HEK293 (cell line): ENCODE measurements around the gene PTX4.

ENCODE experiments used
- CTCF ChIA-PET: fragments of 350-600 bp; formaldehyde crosslinking; extraction: SDS; loops from one replicate; lab custom pipeline; 2021; ENCODE audit warnings: antibody characterized with exemption; lab: Yijun Ruan, JAX
- POLR2A ChIA-PET: fragments of 300-600 bp; formaldehyde crosslinking; extraction: SDS; loops from one replicate; lab custom pipeline; 2020; ENCODE audit warnings: antibody characterized with exemption, inconsistent platforms; lab: Yijun Ruan, JAX
- H3K27ac ChIP-seq: fragments of 200-500 bp; sonication (Bioruptor generic); 2 replicates; pipeline ENCODE4 v1.5.1; 2014; ENCODE audit warnings: low read depth, low read length, control low read depth, inconsistent platforms; ENCODE audit errors: extremely low read depth
- H3K36me3 ChIP-seq, 2 experiments: fragments of 200-500 bp in 1 of 2; sonication (Bioruptor generic) in 1 of 2; 1 replicate in 1 of 2; 2 replicates in 1 of 2; pipeline ENCODE4 v1.5.1; 2014 to 2017; ENCODE audit warnings: inconsistent platforms in 2 of 2, low read length in 2 of 2; ENCODE audit not compliant: control insufficient read depth in 2 of 2, insufficient read depth in 1 of 2
- H3K4me1 ChIP-seq: fragments of 200-500 bp; sonication (Bioruptor generic); 2 replicates; pipeline ENCODE4 v1.5.1; 2014; ENCODE audit warnings: mild to moderate bottlenecking, low read length, inconsistent platforms; ENCODE audit not compliant: control insufficient read depth, insufficient read depth
- H3K4me3 ChIP-seq: 2 replicates; pipeline ENCODE4 v1.5.1; 2011; ENCODE audit warnings: low read depth, mild to moderate bottlenecking, control low read depth, low read length, moderate library complexity
- H3K9me3 ChIP-seq: fragments of 200-500 bp; sonication (Bioruptor generic); 2 replicates; pipeline ENCODE4 v1.5.1; 2014; ENCODE audit warnings: low read depth, low read length, inconsistent platforms; ENCODE audit not compliant: control insufficient read depth, insufficient read depth
- PRDM1 ChIP-seq: fragments of 450-650 bp; formaldehyde crosslinking; IDR thresholded peaks from 2 replicates; pipeline ENCODE4; 2016; ENCODE audit warnings: missing biosample characterization, missing genetic modification characterization
- SCRT2 ChIP-seq: fragments of 450-650 bp; formaldehyde crosslinking; IDR thresholded peaks from 2 replicates; pipeline ENCODE4 v1.5.1; 2016; ENCODE audit warnings: missing biosample characterization, missing genetic modification characterization
- ZNF157 ChIP-seq: fragments of 450-650 bp; formaldehyde crosslinking; IDR thresholded peaks from 2 replicates; pipeline ENCODE4 v1.5.1; 2016; ENCODE audit warnings: missing biosample characterization, missing genetic modification characterization
- ZNF175 ChIP-seq: fragments of 450-650 bp; formaldehyde crosslinking; IDR thresholded peaks from 2 replicates; pipeline ENCODE4 v1.5.1; 2016; ENCODE audit warnings: missing biosample characterization, missing genetic modification characterization
- ZNF2 ChIP-seq: fragments of 450-650 bp; formaldehyde crosslinking; IDR thresholded peaks from 2 replicates; pipeline ENCODE4 v1.5.1; 2016; ENCODE audit warnings: missing biosample characterization, missing genetic modification characterization
- ZNF324 ChIP-seq: fragments of 450-650 bp; formaldehyde crosslinking; IDR thresholded peaks from 2 replicates; pipeline ENCODE4 v1.5.1; 2016; ENCODE audit warnings: missing biosample characterization, missing genetic modification characterization
- ZNF354C ChIP-seq: fragments of 450-650 bp; formaldehyde crosslinking; IDR thresholded peaks from 2 replicates; pipeline ENCODE4 v1.5.1; 2016; ENCODE audit warnings: missing biosample characterization, missing genetic modification characterization, low read depth, borderline replicate concordance
- ZNF768 ChIP-seq: fragments of 450-650 bp; formaldehyde crosslinking; IDR thresholded peaks from 2 replicates; pipeline ENCODE4 v1.5.1; 2018; ENCODE audit warnings: missing biosample characterization, mild to moderate bottlenecking, missing genetic modification characterization
- ZSCAN30 ChIP-seq: fragments of 450-650 bp; IDR thresholded peaks from 2 replicates; pipeline ENCODE4 v1.5.1; 2018; ENCODE audit warnings: missing biosample characterization, mild to moderate bottlenecking, missing genetic modification characterization, moderate library complexity
- TF ChIP-seq, protein P1 (sequence below): sonication (generic); formaldehyde crosslinking; IDR thresholded peaks from 2 replicates; pipeline ENCODE4 v1.8.1; 2022; ENCODE audit warnings: mild to moderate bottlenecking, moderate library complexity, missing genetic modification reagents
- TF ChIP-seq, protein P2 (sequence below): fragments of 450-650 bp; formaldehyde crosslinking; IDR thresholded peaks from 2 replicates; pipeline ENCODE4 v1.5.1; 2017; ENCODE audit warnings: missing biosample characterization, mild to moderate bottlenecking, missing genetic modification characterization, moderate library complexity
- TF ChIP-seq, protein P3 (sequence below): fragments of 450-650 bp; formaldehyde crosslinking; IDR thresholded peaks from 2 replicates; pipeline ENCODE4 v1.5.1; 2016; ENCODE audit warnings: missing biosample characterization, missing genetic modification characterization

PTX4 gene

DNA sequence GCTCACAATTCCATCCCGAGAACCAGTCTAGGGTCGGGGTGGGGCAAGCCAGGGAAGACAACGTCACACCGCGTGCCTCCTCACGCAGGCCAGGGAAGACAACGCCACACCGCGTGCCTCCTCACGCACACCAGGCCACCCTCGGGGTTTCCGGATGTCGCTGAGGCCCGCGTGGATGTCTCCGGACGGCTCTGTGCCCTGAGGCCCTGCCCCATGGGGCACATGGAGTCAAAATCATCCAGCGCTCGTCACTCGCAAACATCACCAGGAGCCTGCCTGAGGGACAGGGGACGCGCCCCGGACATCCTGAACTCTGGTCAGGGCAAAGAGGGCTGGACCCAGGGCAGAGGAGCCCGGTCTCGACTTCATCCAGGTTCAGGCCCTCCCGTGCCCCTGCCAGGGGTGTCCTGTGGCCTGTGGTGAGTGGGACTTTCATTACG is 48.4 kb upstream of the PTX4 start:
- Histone ChIP-seq H3K27ac (no peak overlapping the region), H3K4me3 (no peak overlapping the region), H3K4me1 (no peaks in the 10 kb centered on the region), H3K36me3 (no peaks in the 10 kb centered on the region), H3K9me3 (no peaks in the 10 kb centered on the region)
- POLR2A ChIA-PET: no interaction called here
- CTCF ChIA-PET: interaction anchor here (0.6 kb wide), 1 partner anchor 29 kb away, joined by 3 read pairs; no protein-coding TSS in a partner anchor
- TF ChIP-seq ZNF354C (tag by site-specific recombination): no peak

DNA sequence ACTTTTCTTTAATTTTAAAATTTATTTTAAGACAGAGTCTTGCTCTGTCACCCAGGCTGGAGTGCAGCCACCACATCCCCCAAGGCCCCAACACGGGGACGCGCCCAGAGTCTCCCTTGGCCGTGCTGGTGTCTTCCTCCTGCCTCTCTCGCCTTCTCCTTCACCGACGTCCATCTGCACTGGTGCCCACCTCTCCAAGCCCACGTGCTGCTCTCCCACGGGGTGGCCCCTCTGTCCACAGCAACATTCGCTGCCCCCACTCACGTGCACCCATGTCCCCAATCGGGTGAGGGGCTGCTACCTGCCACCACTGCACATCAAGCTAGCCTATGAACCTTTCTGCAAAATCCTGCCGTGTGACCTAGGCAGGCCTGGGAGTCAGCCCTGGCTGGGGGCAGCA is 47.9 kb upstream of the PTX4 start:
- H3K27ac ChIP-seq: no peak overlapping the region
- H3K36me3 ChIP-seq: no peaks in the 10 kb centered on the region
- H3K9me3 ChIP-seq: no peaks in the 10 kb centered on the region
- TF ChIP-seq, protein P1, sequence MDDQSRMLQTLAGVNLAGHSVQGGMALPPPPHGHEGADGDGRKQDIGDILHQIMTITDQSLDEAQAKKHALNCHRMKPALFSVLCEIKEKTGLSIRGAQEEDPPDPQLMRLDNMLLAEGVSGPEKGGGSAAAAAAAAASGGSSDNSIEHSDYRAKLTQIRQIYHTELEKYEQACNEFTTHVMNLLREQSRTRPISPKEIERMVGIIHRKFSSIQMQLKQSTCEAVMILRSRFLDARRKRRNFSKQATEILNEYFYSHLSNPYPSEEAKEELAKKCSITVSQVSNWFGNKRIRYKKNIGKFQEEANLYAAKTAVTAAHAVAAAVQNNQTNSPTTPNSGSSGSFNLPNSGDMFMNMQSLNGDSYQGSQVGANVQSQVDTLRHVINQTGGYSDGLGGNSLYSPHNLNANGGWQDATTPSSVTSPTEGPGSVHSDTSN: no peak
- TF ChIP-seq, protein P2, sequence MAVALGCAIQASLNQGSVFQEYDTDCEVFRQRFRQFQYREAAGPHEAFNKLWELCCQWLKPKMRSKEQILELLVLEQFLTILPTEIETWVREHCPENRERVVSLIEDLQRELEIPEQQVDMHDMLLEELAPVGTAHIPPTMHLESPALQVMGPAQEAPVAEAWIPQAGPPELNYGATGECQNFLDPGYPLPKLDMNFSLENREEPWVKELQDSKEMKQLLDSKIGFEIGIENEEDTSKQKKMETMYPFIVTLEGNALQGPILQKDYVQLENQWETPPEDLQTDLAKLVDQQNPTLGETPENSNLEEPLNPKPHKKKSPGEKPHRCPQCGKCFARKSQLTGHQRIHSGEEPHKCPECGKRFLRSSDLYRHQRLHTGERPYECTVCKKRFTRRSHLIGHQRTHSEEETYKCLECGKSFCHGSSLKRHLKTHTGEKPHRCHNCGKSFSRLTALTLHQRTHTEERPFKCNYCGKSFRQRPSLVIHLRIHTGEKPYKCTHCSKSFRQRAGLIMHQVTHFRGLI (tag by site-specific recombination): no peak
- no peak for TF ChIP-seq PRDM1
- no peak for TF ChIP-seq ZNF175 (tag by site-specific recombination)
- ChIA-PET POLR2A (no interaction called here), CTCF (no interaction called here)
- H3K4me3 ChIP-seq: no peak overlapping the region
- H3K4me1 ChIP-seq: no peaks in the 10 kb centered on the region

DNA sequence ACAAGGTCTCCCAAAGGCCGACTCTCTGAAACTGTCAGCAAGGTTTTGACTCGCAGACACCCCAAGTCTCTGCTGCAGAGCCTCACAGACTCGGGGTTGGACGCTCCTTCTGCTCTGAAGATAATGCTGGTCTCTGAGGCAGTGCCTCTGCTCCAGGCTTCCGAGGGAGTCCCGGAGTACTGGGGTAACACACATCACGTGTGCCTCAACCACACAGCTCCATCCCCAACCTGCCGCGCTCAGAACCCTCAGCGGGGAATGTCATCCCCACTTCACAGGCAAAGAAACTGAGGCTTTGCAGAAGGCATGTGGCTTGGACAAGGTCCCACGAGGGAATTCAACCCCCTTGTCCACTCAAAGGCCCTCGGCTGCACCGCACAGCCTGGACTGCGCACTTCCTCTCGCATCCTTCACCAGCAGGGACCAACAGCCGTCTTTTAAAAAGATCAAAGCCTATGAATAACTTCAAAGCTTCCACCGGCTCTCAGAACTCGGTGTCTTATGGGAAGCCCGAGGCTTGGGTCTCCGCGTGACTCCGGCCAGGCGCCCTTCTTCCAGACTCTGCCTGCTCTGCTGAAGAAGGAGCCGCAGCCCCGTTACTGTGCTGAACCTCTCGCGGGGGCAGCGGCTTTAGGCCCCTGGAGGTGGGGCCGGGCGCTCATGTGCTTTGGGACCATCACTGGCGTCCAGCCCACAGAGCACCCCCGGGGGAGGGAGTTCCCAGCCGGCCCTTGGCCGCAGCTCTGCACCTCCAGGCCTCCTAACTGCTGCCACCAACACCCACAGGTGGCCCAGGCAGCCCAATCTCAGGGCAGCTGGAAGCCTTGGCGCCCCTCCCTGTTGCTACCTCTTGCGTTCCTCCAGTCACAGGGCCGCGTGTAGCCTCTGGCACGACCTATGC is 46.9 kb upstream of the PTX4 start:
- POLR2A ChIA-PET: no interaction called here
- Histone ChIP-seq H3K9me3 (no peaks in the 10 kb centered on the region), H3K36me3 (no peaks in the 10 kb centered on the region), H3K4me3 (no peak overlapping the region)
- TF ChIP-seq ZNF2 (no peak), SCRT2 (tag by site-specific recombination) (0 out of 2 replicates have a peak, but pooled peaks have one; percentile 26), ZNF768 (tag by site-specific recombination) (no peak), ZNF324 (tag by site-specific recombination) (no peak), ZNF157 (tag by site-specific recombination) (no peak), ZSCAN30 (tag by site-specific recombination) (no peak)
- TF ChIP-seq, protein P3, sequence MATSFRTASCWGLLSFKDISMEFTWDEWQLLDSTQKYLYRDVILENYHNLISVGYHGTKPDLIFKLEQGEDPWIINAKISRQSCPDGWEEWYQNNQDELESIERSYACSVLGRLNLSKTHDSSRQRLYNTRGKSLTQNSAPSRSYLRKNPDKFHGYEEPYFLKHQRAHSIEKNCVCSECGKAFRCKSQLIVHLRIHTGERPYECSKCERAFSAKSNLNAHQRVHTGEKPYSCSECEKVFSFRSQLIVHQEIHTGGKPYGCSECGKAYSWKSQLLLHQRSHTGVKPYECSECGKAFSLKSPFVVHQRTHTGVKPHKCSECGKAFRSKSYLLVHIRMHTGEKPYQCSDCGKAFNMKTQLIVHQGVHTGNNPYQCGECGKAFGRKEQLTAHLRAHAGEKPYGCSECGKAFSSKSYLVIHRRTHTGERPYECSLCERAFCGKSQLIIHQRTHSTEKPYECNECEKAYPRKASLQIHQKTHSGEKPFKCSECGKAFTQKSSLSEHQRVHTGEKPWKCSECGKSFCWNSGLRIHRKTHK (tag by site-specific recombination): no peak
- TF ChIP-seq, all 188 proteins: peak for 1
- CTCF ChIA-PET: no interaction called here
- Histone ChIP-seq H3K4me1 (no peaks in the 10 kb centered on the region), H3K27ac (no peak overlapping the region)
